ENCODE data around the gene NIPBL. TPM values are rescaled to one million over a fixed set of nuclear protein-coding genes. Genes with fewer than 3 reads are reported as not detected.

Gene NIPBL
- total and polyA plus RNA-seq, 2 of the 8 experiments (the other 6 are each of a cell fraction or from before 2014, with no cell fraction given), result 21.1 to 53.5 TPM

DNA sequence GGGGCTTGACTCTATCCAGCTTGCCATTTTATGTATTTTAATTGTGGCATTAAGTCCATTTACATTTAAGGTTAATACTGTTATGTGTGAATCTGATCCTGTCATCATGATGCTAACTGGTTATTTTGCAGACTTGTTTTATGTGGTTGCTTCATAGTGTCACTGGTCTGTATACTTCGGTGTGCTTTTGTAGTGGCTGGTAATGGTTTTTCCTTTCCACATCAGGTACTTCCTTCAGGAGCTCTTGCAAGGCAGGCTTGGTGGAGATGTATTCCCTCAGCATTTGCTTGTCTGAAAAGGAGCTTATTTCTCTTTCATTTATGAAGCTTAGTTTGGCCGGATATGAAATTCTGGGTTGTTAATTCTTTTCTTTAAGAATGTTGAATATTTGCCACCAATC lies 226.7 kb downstream of the NIPBL start:
- ChIA-PET CTCF (ENCODE audit: partially characterized antibody) (interaction anchor here (0.7 kb wide), 1 partner anchor 13 kb away, joined by 3 read pairs; no protein-coding TSS in a partner anchor), POLR2A (ENCODE audit: partially characterized antibody) (no interaction called here)
- Histone ChIP-seq H2BK120ac (replicated peaks; ENCODE audit: low read depth, low read length) (no peak overlapping the region), H3K9me3 (ENCODE audit: insufficient read depth in 2 of 2, low read depth in 1 of 2, low read length in 1 of 2) (0 out of 4 replicates have a peak, but pooled peaks cover 7% of the 10 kb centered on the region in 2 experiments), H2BK20ac (ENCODE audit: low read length) (no peak overlapping the region), H3K27ac (ENCODE audit: low read depth, low read length) (no peak overlapping the region), H3K79me1 (ENCODE audit: low read depth, low read length) (no peaks in the 10 kb centered on the region), H3K9ac (replicated peaks in 1 of 4; ENCODE audit: extremely low read depth in 1 of 4, low read depth in 3 of 4, low read length in 3 of 4) (no peak overlapping the region), H2AFZ (ENCODE audit: low read length) (no peak overlapping the region), H3K18ac (ENCODE audit: extremely low read depth, low read length) (no peak overlapping the region), H3K36me3 (ENCODE audit: control insufficient read depth in 2 of 4, insufficient read depth in 4 of 4, low read length in 3 of 4) (0 out of 8 replicates have a peak, but pooled peaks cover 0 to 3% (median 0%) of the 10 kb centered on the region in 4 experiments), H3K4me1 (replicated peaks in 1 of 4; ENCODE audit: control insufficient read depth in 3 of 4, insufficient read depth in 4 of 4, low read length in 3 of 4) (no peaks in the 10 kb centered on the region), H3K23ac (ENCODE audit: insufficient read length) (no peak overlapping the region), H3K79me2 (ENCODE audit: control insufficient read depth in 1 of 2, insufficient read depth in 2 of 2, low read length in 2 of 2) (no peaks in the 10 kb centered on the region), H2BK5ac (ENCODE audit: low read depth, low read length) (no peak overlapping the region), H2AK5ac (ENCODE audit: low read depth, low read length) (no peak overlapping the region), H4K91ac (replicated peaks; ENCODE audit: insufficient read length, low read length) (no peak overlapping the region), H3K4ac (replicated peaks; ENCODE audit: insufficient read length, low read depth, low read length) (no peak overlapping the region), H2BK12ac (ENCODE audit: low read depth, low read length) (no peak overlapping the region), H3K4me2 (ENCODE audit: insufficient read depth in 1 of 2, low read depth in 2 of 2, low read length in 2 of 2) (no peak overlapping the region), H3K56ac (replicated peaks; ENCODE audit: insufficient read length, low read depth, low read length) (no peak overlapping the region), H4K20me1 (replicated peaks in 1 of 2; ENCODE audit: control insufficient read depth in 1 of 2, insufficient read depth in 2 of 2, low read length in 2 of 2) (no peaks in the 10 kb centered on the region), H4K5ac (ENCODE audit: insufficient read length, low read depth, low read length) (no peak overlapping the region), H3K14ac (ENCODE audit: insufficient read length) (no peak overlapping the region), H2BK15ac (ENCODE audit: low read length) (no peak overlapping the region), H3K27me3 (replicated peaks in 1 of 4; ENCODE audit: control insufficient read depth in 3 of 4, extremely low read depth in 1 of 4, insufficient read depth in 3 of 4, low read length in 3 of 4) (no peaks in the 10 kb centered on the region), H4K8ac (ENCODE audit: extremely low read depth, insufficient read depth, low read length) (no peak overlapping the region), H3K4me3 (ENCODE audit: extremely low read depth in 1 of 4, insufficient read depth in 2 of 4, low read depth in 3 of 4, low read length in 4 of 4) (no peak overlapping the region), H3K23me2 (ENCODE audit: low read depth, low read length) (no peaks in the 10 kb centered on the region)
- FAIRE-seq, result no peak
- WGBS, 2 experiments (ENCODE audit: extremely low coverage in 1 of 2, insufficient coverage in 1 of 2, insufficient read length in 1 of 2, insufficient replicate concordance in 2 of 2, low coverage in 1 of 2, low lambda C conversion rate in 2 of 2, missing lambda C conversion rate in 1 of 2), result 95% methylated on average over 2 of the region's 2 CpGs; no CpG with 5 or more reads in 1 of the 2 experiments
- DNase-seq (ENCODE audit: low read depth in 1 of 2, low spot score in 2 of 2), result no peak
- TF ChIP-seq, protein P1, sequence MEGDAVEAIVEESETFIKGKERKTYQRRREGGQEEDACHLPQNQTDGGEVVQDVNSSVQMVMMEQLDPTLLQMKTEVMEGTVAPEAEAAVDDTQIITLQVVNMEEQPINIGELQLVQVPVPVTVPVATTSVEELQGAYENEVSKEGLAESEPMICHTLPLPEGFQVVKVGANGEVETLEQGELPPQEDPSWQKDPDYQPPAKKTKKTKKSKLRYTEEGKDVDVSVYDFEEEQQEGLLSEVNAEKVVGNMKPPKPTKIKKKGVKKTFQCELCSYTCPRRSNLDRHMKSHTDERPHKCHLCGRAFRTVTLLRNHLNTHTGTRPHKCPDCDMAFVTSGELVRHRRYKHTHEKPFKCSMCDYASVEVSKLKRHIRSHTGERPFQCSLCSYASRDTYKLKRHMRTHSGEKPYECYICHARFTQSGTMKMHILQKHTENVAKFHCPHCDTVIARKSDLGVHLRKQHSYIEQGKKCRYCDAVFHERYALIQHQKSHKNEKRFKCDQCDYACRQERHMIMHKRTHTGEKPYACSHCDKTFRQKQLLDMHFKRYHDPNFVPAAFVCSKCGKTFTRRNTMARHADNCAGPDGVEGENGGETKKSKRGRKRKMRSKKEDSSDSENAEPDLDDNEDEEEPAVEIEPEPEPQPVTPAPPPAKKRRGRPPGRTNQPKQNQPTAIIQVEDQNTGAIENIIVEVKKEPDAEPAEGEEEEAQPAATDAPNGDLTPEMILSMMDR (IDR thresholded peaks at IDR 0.05; ENCODE audit: control extremely low read depth in 1 of 3, insufficient read depth in 1 of 3, low read depth in 1 of 3, low read length in 3 of 3), result no peak

Measured in H1 (cell line).